Colon (tissue), 2 donors: ENCODE results near the gene PARD3B.

Experiments
- FAIRE-seq: peaks from 2 replicates; lab custom pipeline; 2012; peaks lifted over from hg19 to GRCh38; lab: Jason Lieb, UNC
- donor health status: control.
- donor health status: control.

The PARD3B gene

DNA sequence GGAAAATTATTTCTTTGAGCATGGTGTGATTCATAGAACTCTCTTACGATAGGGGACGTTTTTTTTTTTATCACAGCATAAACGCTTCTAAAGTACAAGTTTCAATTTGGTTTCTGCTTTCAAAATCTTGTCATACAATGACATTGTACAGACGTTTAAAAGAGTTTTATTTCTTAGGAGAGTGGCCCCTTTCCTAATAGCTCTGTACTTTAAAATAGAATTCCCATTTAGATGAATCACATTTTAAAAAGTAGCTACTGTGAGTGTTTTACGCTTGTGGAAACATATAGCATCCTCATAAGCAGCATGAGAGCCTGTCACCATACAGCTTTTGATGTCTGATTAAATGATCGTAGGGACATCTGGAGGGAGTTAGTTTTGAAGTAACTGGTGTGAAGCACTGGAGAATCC is 510.9 kb downstream of the PARD3B start:
- no peak for FAIRE-seq

DNA sequence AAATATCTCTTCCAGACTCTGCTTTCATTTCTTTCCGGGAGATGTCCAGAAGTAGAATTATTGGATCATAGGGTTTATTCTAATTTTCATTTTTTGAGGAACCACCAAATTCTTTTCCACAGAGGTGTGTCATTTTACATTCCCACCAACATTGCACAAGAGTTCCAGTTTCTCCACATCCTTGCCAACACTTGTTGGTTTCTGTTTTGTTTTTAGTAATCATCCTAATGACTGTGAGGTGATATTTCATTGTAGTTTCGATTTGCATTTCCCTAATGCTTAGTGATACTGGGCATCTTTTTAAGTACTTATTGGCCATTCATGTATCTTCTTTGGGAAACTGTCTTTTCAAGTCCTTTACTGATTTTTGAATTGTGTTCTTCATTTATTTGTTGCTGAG is 513.1 kb downstream of the PARD3B start:
- no peak for FAIRE-seq

DNA sequence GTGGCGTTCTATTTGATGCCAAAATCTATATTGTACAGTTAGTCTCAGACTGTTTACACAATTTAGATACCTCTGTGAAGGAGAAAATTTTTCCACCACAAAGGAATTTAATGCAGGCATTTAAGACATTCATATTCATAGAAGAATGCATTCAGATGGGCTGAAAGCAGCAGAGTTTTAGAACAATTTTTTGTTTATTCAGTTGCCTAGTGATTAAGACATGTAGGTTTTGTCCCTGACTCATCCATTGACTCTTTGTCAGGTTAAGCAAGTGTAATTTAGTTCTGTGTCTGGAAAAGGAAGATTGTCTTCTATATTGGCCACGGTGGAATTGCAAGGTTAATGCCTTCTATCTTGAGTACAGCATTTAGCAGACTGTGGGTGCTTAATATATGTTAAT is 515.0 kb downstream of the PARD3B start:
- no peak for FAIRE-seq

DNA sequence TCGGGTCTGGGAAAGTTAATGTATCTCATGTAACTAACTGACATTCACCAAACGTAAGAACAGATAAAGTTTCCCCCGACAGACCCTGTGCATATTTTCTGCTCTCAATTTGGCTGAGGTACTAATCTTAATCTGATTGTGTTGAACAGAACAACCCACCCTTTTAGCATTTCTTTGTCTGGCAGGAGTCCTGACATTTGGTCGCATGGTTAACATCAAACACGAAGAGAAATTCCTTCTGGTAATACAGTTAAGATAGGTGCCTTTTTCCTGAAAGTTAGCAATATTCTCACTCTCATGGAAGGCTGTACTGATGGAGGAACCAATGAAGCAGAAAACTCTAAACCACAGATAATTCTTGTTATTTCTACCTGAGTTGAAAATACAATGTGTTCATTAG is 520.8 kb downstream of the PARD3B start:
- FAIRE-seq: no peak

DNA sequence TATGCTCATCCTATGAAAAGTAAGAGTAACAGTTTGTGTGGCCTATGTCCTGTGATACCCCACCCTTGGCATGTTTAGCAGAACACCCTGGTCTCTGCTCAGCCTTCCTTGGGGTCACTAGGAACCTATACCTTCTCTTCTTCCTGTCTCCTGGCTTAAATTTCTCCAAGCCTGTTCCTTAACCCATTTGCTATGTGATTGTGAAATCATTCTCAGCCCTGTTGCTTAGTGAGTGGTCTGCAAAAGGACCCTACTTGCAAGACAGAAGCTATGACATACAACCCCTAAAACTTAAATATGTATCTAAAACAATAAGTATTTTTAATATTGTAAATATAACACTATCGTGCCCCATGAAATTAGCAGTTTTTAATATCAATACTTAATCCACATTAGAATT is 524.7 kb downstream of the PARD3B start:
- FAIRE-seq: no peak

DNA sequence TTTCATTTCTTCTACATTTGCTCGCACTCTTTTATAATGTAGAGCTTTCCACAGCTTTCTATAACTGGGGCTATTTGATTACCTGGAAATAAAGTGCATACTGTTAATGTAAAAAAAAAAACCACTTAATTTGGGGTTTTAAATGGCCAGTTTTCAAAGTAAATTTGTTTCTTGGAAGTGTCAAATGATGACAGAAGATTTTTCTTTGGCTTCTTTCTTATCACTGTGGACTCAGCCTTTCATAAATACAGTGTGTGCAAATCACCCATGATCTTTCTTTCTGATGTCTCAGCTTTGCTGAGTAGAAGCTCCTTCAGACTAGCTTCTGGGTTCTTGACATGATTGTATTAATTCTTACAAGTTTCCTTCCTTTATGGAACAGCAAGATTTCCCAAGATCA is 525.6 kb downstream of the PARD3B start:
- no peak for FAIRE-seq

DNA sequence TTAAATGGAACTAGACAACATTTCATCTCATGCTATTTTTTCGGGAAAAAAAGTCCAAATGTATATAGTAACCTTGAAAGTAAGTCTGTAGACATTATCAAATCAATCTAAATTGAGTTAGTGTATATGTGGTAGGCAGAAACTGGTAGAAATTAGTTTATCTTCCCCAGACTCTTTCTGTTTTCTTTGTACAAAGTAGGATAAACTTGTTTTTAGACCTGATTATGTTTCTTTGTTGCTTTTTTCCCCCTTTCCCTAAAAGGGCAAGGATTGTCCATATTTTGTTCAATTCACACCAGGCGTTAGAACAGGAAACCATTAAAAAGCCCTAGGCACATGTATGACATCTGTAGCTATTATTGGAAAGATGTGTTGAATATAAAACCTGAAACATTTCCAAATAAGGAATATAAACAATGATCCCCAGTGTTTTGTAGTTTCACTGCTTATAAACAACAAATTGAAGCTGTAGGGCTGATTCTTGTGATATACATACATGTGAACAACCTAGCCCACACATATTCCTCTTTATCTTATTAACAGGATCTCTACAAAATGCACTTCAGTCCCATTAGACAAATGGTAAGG is 528.3 kb downstream of the PARD3B start:
- no peak for FAIRE-seq

DNA sequence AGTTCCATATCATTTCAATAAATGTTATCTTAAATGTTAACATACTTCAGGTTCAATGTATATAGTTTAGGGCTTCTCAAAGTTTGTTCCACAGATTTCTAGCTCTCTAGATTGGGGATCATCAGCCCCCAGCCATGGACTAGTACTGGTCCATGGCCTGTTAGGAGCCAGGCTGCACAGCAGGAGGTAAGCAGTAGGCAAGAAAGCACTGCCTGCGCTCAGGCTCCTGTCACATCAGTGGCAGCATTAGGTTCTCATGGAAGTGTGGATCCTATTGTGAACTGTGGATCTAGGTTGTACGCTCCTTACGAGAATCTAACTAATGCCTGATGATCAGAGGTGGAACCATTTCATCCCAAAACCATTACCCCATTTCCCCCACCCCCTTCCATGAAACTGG is 531.1 kb downstream of the PARD3B start:
- FAIRE-seq: no peak

DNA sequence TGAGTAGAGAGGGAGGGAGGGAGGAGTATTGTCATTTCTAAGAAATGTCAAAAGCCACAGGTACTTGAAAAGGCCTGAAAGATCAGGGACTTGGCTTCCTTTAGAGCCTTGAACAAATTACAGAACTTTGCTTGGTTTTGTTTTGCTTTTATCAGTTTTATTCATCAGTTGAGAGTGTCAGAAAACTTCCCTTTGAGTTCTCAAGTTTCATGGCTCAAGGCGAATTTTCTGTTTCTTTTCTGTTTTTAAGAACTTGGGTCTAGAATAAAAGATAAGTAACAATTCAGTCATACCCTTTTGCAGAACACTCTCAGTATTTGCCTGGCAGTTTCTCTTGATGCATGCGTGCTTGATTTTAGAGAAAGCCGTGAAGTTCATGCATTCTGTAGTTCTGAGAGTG is 531.9 kb downstream of the PARD3B start:
- no peak for FAIRE-seq

DNA sequence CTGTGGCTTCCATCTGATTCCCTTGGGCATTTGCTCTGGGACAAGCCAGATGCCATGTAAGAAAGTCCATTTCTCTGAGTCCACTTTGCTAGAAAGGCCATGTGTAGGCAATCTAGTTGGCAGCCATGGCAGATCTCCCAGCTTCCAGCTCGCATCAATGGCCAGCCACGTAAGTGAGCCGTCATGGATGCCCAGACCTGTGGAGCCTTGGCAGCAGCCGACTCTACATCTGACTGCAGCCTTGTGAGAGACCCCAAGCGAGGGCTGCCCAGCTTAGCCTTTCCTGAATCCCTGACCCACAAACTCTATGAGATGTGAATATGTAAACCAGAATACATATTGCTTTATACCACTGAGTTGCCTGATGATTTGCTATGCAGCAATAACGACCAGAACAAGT is 533.5 kb downstream of the PARD3B start:
- no peak for FAIRE-seq

DNA sequence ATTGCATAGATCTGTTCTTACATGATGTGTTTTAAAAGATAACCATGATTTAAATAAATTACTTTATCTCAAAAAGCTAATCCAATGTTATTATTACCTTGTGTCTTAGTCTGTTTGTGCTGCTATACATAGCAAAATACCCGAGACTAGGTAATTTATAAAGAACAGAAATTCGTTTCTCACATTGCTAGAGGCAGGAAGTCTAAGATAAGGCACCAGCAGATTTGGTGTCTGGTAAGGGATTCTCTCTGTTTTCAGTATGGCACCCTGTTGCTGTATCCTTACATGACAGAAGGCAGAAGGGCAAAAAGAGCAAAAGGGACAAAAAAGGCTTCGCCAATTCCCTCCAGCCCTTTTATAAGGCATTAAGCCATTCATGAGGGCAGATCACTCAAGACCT is 533.9 kb downstream of the PARD3B start:
- no peak for FAIRE-seq

DNA sequence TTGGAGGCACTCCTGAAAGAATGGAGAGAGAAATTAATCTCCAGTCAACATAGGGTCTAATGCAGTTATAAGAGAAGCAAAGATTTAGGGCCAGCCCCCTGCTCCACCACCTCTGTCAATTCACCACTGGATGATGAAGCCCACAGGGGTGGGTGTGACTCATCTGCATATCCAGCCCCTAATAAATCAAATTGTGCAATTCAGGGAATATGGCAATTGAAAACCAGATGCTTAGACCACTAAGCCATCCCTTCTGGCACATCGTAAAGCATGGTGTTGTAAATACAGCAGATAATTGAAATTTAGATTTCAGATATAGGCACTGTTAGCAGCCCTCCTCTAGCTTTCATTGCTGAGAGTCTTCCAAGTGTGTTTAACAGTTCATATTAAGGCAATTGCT is 541.4 kb downstream of the PARD3B start:
- FAIRE-seq: no peak

DNA sequence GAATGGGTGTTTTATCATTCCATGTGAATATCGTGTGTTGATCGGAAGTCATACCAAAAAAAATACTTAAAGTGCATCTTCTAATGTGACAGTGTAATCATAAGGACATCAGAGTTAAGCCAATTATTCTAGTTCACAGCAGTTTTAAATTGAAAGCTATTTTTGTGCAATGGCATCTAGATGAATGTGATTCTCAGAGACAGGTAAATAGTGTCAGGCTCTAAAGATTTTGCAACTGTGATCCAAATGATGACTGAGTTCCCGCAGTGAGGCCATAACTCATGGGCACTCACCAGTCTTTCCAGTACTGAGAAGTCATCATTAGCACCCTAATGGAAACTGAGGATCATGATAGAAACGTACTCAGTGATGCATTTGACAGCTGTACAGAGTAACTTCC is 542.6 kb downstream of the PARD3B start:
- FAIRE-seq: no peak

DNA sequence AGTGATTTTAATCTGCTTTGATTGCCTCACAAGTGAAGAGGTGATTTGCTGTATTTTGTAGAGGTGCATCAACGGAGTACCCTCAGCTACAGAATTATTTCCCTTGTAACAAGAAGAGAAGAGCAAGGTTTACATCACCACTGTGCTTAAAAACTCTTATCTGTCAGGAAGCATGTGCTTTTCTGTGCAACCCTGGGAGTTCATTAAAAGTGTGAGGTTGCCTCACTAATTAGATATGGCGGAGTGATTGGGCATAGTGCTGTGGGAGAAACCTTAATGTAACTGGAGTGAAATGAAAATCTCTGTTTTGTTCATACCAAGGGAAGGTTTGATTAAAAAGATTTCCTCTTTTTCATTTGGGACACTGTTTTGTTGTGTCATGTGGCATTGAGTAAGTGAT is 544.7 kb downstream of the PARD3B start:
- FAIRE-seq: no peak

DNA sequence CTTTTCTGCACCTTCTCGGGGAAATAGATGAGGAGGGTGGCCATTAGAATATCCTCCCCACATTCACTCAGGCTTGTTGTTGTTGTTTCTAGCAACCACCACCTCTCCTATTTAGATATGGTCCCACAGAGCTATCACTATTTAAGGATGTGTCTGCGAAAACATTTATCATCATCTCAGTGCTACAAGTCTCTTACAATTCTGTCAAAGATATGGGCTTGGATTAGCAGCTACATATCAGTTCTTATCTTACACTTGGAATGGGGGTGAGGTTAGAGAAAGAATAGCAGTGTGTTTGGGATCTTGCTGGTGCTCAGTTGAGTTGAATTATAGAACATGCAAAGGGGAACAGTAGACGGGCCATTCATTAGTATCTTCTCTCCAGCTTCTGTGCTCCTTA is 546.1 kb downstream of the PARD3B start:
- FAIRE-seq: no peak

DNA sequence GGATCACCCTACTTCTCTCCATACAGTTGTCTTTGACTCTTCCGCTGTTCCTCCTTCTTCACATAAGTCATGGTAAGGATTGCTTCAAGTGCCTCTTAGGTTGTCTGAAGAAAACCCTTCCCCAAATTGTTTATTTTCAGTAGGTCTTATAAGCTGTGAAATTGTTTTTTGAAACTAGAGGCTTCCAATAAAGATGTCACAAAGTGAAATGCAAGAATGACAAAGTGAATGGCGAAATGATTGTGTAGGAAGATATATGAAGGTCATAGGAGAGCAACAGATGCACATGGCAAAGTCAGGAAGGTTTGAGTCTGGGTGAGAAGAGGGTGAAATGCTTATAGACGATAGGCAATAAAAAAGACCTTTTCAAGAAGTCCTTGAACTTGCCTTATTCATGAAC is 548.8 kb downstream of the PARD3B start:
- no peak for FAIRE-seq

DNA sequence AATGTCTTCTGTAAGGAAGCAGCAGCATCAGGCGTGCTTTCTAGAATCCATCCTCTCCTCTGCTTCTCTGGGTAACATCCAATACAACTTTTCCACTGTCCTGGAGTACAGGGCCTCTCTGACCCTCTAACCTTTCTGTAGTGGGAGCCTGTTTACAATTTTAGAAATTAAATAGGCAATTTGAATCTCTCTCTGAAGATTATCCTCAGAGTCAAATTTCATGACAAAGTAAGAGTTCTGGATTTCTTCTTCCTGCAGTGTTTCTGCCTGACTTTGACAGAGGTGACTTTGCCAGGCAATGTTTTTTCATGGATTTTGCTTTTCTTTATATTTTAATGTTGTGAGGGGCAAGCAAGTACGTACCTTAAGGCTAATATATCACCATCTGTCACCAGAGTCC is 558.4 kb downstream of the PARD3B start:
- FAIRE-seq: no peak

DNA sequence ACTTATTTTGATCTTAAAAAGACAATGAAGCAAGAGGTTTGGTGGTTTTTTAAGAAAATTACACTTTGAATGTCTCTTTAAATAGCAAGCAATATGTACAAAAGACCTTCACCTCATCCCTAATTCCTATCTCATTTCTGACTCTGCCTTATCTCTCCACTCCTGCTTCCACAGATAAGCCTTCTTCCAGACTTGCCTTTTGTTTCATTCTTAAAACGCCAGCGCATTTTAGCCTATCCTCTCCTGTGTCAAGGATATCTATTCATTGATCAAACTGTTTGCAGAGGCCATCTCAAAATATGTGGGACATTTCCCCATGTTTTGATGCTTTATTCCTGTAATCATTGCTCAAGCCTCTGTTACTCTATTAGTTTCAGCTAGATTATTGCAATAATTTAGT is 562.5 kb downstream of the PARD3B start:
- FAIRE-seq: no peak

DNA sequence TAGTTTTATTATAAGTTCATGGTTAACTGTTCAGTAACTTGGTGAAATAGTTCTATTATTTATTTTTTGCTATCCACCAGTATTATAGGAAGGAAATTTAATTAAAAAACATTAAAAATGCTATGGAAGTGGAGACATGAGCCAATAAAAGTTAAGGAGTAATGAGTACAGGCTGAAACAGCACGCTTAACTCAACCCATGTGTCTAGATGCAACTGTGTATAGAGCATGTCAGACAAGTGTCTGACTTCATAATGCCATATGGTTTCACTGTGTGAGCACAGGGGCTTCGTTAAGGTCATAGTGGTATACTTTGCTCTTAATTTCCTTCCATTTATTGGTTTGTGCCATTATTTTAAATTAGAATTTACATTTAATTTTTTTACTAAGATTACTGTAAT is 570.2 kb downstream of the PARD3B start:
- no peak for FAIRE-seq

DNA sequence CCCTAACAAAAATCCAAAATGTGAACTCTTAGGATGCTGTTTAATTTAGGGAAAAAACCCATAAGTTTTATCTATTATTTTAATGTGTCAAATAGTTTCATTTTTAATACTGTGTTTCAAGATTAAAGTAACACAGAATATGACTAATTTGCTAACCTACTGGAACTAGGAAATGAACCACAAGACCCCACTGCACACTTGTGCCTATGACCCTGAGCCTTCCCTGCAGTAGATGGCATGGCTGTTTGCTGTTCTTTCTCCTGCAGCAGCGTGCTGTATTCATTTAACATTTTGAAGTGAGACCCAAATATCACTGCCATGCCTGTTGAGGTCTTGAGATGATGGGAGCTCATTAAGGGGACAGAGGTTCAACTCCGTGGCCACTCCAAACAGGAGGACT is 571.9 kb downstream of the PARD3B start:
- FAIRE-seq: no peak

DNA sequence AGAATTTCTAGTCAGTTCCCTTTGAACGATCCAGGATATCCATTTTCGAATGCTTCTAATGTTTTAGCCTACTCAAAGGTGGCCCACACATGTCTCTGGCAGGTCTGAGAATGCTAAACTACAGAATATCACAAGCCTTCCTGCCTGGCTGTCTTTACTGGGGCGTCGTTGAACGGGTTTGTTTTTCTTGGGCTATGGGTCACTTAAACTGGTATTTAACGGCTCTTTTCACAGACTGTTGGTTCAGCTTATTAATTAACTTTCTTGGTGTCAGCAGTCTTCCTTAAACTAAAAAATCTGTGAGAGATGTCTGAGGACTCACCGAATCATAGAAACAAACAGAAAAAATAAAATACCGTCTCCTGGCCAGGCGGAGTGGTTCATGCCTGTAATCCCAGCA is 573.9 kb downstream of the PARD3B start:
- FAIRE-seq: no peak

DNA sequence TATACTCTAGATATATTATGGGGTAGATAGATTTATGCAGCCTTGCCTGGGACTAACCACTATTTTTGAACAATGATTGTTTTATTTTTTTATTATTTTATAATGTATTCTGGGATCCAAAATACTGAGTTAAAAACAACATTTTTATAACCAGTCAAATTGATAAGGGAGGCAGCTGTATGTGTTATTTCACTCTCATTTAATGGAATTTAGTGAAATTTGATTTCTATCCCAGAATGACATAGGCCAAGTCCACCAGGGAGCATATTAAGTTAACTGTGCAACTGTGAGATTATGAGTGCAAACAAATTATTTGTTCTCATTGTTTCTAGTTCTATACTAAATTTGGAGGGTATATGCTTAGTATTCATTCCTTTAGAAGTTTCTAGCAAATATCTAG is 583.5 kb downstream of the PARD3B start:
- FAIRE-seq: no peak

DNA sequence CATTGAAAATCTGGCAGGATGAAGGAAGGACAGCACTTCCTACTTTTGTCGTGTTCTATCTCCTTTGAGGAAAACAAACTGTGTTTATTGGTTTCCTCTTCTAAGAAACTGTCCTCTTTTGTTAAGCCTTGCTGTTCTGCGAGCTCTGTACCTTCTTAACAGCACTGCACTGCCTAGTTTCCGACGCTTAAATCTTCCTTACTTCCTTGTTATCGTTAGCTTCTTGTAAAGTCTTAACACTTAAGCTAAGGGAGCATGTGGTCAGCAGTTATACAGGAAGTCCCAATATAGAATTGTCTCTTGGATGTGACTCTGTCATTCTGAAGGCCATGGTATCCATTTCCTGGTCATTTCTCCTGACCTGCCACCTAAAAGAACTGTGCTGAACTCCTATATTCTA is 584.3 kb downstream of the PARD3B start:
- no peak for FAIRE-seq

DNA sequence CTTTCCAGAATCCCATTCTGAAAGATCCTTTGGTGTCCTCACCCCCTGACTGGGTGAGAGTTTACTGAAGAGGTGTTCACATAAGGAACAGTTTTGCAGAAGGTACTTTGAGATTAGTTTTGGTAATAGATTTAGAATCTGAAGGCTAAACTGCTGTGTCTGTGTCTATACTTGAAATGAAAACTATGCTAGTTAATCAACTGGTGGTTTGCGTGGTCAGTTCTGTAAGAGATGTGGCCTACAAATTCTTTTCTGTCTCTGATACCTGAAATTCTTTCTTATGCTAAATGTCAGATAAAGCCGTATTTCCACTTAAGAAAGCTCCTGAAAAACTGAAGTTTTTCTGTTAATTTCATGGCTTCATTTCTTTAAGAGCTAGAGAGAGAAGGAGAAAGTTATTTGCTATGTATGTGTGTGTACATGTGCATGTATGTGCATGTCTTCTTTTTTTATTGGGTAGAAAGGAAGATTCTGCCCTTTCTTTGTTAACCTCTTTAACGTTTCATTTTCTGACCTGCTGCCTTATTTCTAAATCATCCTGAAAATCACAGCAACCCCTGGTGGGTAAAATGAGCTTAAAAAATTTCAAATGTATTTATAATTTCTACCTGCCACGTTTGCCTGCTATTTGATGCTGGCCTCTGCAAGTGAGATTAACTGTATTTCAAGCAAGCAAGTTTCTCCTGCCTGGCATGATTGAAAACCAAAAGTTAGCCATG is 585.0 kb downstream of the PARD3B start:
- no peak for FAIRE-seq

DNA sequence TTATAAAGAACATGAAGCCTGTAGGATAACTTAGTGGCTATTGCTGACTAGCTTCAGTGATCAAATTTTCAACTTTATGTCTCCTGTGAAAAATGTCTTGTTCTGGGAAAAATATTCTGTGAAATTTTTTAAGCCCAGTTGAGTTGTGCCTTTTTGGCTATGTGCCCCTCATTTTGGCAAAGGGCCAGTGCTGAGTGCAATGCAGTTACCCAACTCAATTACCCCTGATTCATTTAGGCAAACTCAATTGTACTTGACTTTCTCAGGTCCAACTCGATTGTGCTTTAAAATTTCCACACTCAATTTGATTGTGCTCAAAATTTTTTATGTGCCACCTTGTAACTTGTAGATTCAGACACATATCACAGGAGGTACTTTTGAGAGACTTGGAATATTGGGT is 588.3 kb downstream of the PARD3B start:
- no peak for FAIRE-seq
